Activated CD8-positive, alpha-beta memory T cell treated with anti-CD3 and anti-CD28 coated beads, Interleukin-2, amount 50 U/mL, for 1 hour (primary cell): ENCODE measurements around the gene GPR4.

Experiments
- DNase-seq: peaks from one replicate; pipeline ENCODE4 v3.0.0-alpha.2; 2020; ENCODE audit errors: extremely low read depth

The GPR4 gene

DNA sequence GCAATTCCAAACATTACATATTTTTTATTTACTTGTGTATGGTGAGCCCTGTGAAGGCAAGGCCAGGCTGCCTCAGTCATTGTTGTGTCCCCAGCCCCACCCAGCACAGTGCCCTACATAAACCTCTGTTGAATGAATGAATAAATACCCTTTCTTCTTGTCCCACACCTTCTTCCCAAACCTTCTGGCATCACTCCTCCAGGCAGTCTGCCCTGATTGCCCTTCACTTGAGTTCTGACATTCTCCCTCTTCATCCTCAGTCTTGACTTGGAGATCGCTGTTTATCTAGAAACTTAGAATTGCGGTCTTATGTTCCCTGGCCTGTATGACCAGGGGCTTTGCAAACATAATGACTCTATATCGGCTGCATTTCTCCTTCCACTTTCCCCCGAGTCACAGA is 12.2 kb downstream of the GPR4 start:
- no peak for DNase-seq

DNA sequence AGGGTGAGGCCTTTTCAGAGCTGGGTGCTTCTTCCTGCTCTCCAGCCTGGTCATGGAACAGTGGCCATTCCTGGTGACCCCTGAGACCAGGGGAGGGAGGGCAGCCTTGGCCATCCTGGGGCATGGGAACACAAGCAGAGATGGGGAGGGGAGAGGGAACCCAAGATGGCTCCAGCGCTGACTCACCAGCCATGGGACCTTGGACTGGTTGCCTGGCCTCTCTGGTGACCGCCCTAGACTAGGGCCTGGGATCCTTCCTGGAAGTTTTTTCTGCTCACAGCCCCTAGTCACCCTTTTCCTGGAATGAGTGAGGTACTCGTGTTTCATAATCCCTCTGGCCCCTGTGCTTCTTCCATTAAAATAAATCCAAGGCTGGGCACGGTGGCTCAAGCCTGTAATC is 14.1 kb downstream of the GPR4 start:
- DNase-seq = no peak

DNA sequence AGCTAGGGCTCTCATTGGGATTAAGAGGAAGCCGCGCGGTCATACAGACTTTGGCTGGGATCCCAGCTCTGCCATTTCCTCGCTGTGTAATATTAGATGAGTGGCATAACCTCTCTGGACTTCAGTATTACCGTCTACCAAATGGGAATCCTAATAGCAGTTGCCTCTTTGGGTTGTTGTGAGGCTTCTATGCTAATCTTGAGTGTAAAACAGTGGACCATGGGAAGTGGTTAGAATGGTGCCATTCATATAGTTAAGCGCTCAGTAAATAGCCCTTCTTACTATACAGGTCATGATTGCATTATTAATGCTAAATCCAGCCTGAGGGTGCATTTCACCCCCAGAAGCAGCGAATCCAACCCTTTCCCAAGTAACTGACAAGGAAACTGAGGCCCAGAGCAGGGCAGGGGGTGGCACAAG is 16.8 kb downstream of the GPR4 start:
- no peak for DNase-seq

DNA sequence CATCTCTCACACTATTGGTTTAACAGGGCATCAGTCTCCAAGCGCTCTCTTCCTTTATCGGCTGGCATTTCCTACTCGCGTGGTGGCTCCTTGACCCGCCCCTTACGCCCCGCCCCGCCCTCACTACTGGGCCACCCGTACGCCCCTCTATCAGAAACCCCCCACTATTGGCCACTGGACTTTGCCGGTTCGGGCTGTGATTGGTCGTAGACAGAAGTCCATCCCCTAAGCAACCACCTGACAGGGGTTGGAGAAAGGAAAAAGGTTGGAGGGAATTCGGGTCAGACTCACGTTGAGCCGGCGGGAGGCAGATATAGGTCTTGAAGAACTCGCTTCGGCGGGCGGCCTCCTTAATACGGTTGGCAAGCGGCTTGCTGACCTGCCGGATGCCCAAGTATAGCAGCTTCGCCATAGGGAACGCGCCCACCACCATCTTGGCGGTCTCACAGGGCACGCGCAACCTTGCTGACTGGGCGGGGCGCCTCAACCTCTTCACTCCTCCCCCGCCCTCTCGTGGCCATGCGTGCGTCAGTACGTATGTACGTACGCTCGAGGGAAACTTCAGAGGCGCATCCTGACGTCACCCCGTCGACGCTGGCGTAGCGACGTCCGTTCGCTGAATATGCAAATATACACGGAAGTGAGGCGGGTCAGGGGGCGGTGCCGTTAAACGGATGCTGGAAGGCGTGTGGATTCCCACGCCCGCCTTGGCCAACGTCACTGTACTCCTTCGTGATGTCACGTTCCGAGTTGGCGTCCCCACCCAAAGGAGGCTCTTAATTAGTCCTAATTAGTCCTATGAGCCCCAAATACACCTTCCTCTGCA is 17.5 kb downstream of the GPR4 start, which contains the start of gene OPA3:
Gene OPA3, minus strand, starts transcription at position 471 of the 826 bp plus-strand sequence. Its CDS starts 38 bp downstream, at position 433.
- peak; percentile 99 for DNase-seq

DNA sequence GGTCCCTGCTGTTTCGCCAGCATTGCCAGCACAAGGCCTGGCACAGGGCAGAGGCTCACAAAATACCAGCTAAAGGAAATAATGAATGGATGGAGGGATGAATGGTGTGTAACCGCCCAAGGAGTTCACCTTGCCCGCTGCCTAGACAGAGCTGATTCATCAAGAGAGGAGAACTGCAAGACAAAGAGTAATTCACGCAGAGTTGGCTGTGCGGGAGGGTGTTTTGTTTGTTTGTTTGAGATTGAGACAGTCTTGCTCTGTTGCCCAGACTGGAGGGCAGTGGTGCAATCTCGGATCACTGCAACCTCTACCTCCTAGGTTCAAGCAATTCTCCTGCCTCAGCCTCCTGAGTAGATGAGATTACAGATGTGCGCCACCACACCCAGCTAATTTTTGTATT is 20.4 kb downstream of the GPR4 start:
- no peak for DNase-seq

DNA sequence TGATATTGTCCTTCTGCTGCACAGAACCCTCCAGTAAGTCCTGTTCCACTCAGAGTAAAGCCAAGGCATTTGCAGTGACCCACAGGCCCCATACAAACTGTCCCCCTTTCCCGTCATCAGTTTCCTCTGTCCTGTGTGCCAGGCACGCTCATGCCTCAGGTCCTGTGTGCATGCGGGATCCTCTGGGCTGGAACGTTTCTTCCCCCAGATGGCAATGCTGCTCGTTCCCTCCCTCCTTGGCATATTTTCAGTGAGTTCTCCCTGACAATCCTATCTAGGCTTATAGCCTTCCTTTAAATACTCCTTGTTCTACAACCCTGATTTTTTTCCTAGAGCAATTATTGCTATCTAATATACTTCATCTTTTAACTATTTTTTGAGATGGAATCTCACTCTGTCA is 23.2 kb downstream of the GPR4 start:
- no peak for DNase-seq

DNA sequence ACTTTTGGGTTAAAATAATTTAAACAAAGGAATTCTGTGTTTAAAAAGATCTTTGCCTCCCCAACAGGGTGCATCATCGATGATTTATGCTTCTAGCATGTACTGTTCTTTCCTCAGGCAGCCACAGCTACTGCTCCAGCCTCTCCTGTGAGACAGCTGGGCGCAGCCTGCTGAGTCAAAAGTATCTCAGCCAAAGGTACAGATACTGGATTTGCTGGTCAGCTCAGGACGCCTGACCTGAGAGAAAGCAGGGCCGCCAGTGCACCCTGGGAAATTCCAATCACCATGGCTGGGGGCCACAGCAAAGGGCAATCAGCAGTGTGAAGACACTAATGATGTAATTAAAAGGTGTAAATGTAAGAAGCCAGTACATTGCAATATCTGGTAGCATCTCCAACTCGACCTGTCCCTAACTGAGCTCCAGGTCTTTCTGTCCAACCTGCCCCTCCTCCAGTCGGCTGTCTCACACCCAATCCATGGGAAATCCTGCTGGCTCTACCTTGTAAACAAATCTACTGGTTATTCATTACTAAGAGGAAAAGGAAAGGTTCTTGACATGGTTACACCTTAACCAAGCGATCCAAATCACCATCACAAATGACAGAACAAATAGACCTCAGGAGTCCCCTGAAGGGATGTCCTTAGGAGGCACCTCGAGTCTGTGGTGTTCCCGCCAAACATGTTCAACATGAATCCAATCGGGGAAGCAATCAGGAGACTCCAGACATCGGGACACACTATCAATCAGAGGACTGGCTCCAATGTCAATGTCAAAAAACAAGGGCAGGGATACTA is 24.7 kb downstream of the GPR4 start:
- no peak for DNase-seq

DNA sequence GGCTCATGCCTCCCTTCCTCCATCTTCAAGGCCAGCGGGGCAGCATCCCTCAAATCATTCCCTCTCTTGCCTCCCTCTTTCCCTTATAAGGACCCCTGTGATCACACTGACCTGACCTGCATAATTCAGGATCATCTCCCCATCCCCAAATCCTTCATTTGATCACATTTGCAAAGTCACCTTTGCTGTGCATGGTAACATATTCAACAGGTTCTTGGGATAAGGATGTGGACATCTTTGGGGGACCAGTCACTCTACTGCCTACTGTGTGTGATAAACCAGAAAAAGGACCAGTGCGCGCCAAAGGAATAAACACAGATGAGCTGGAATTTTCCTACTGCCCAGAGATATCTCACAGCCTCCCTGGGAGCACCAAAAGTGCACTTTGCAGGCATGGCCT is 25.3 kb downstream of the GPR4 start:
- DNase-seq = no peak

DNA sequence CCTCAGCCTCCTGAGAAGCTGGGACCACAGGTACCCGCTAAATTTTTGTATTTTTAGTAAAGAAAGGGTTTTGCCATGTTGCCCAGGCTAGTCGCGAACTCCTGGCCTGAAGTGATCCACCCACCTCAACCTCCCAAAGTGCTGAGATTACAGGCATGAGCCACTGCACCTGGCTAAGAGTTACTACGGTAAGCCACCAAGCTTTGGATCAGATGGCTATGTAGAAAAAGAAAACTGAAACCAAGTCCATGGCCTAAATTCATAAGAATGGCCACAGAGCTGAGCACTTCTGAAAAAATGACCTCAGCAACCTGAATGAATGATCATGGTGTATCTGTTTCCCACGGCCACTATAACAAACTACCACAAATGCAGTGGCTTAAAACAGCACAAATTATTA is 26.8 kb downstream of the GPR4 start:
- DNase-seq = no peak

DNA sequence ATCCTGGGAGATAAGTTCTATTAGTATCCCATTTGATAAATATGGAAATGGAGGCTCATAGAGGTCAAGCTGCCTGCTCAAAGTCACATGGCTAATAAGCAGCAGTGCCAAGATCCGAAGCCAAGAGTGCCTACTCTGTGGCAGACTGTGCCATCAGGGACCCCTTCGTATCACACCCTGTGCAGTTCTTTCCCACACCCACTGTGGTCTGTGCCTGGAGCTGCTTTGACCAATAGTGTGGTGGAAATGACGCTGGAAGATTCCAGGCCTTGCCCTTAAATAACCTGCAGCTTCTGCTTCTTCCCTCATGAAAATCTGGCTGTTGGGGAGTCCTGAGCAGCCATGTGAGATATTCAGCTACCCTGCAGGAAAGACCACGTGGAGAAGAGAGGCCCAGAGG is 27.5 kb downstream of the GPR4 start:
- DNase-seq = no peak

DNA sequence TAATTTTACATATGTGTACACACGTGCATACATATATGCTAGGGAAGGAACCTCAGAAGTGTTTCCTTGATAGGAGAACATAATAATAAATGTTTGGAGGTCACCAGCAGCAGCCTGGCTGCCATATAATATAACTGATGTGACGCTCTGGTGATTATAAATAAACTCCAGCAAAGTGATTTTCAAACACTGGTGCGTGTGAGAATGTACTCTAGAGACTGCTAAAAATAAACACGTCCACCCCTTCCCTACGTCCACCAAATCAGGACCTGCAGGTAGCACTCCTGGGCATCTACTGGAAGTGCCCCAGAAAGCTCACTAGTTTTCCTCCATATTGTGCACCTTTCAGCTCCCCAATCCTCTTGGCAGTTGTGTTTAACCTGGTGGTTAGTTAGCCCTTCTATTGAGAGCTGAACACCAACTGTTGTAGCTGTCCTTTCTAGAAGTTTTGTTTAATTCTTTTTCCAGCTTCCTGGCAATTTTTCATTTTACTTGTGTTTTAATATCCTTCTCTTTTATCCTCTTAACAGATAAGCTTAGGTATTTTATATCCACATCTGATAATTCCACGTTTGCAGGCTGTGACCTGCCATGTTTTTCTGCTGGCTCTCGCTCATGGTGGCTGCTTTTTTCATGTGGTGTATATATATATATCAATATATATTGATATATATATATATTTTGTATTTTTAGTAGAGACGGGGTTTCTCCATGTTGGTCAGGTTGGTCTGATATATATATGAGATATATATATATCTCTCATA is 30.4 kb downstream of the GPR4 start:
- no peak for DNase-seq

DNA sequence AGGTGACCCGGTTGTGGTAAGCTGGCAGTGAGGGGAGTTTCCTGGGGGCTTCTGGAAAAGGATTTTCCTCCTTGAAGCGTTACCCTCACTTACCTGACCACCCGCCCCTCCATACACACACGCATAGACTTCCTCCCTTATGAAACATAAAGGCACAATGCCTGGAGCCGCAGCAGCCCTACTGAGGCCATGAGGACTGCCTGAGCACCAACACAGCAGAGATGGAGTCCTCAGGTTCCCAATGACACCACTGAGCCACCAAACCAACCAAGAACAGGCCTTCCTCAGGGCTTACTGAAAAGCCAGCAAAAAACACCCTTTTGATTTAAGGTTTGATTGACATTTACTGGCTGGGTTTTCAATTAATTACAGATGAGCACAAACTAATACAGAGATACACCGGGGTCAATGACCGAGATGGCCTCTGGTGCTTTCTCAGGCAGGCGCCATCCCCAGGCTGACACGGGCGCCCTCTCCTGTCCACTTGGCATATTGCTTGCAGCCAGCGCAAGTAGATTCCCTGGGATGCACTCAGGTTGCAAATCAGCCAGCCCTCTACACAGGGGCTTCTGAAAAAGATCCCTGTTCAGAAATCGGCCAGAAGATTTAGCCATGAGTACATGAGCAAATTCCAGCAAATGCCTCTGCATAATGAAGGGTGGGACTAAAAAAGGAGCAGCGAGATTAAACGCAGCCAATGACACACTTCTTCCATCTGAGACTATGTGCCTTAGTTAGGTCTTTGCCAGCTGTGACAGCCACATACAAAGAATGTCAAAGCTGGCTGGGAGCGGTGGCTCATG is 32.2 kb downstream of the GPR4 start:
- no peak for DNase-seq

DNA sequence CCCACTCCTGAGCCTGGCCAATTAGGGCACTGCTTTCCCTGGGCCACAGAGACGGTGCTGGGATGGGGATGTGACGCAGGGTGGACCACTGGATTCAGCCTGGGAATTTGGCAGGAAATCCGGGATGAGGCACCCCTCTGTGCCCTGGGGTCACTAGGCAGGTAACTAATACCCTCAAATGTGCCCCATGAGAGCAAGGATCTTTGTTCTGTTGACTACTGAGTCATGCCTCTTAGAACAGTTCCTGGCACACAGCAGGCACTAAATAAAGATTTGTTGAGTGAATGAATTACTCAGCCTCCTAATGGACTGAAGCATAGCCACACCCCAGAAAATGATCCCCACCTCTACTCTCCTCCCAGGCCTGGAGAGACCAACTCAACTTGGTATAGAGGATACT is 33.3 kb downstream of the GPR4 start:
- DNase-seq = no peak

DNA sequence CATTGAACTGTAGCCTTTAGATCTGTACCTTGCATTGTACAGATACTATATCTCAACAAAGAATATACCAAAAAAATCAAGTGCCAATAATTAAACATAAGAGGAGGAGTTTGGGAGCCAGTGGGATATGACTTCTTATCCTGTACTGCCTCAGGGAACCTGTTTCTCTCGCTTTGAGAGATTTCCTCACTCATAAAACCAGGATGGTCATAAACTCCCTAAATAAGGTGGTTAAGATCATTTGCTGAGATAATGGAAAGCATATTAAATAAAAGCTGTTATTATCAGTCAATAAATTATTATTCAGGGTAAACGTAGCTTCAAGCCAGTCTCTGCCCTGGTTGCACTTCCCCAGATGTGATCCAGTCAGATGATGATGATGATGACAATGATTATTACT is 34.4 kb downstream of the GPR4 start:
- no peak for DNase-seq

DNA sequence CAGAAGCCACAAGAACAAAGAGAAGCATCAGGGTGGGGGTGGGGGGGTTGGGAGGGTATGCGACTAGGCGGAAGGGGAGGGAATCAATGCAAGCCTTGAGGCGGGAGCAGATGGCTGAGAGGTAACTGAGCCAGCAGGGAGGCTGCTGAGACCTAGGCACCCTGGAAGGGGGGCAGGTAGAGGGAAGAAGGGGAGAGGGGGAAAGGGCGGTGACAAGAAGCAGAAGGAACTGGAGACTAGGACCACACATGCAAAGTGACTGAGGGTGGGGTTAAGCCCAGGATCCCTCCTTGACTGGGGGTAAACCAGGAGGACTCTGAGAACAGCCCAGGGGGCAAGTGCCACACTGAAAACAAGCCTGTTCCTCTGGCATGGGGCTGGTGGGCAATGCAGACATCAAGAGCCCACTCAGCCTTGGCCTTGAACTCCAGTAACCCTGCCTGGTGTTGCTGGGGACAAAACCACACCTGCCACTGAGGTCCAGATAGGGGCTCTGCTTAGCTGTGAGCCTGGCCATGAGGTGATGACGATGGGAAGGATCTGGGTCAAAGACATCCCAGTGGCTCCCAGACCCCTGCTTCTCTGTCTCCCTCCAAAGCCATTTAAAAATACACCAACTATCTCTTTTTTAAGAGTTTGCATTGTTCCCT is 37.8 kb downstream of the GPR4 start:
- no peak for DNase-seq

DNA sequence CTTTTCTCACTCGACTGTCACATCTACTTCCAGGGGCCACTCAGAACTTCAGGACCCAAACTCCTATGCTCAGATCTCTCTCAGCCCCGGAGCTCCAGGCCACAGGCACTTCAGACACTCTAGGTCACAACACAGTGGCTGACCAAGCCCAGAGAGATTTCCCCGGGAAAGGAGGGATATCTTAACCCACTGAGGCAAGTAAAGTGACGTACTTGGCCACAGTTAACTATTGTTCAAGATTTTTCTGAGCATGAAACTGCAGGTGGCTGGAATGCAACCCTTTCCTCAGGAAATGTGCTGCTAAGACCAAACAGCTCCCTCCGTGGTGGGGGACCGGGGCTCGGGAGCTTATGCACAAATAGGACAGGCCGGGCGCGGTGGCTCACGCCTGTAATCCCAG is 41.3 kb downstream of the GPR4 start:
- no peak for DNase-seq

DNA sequence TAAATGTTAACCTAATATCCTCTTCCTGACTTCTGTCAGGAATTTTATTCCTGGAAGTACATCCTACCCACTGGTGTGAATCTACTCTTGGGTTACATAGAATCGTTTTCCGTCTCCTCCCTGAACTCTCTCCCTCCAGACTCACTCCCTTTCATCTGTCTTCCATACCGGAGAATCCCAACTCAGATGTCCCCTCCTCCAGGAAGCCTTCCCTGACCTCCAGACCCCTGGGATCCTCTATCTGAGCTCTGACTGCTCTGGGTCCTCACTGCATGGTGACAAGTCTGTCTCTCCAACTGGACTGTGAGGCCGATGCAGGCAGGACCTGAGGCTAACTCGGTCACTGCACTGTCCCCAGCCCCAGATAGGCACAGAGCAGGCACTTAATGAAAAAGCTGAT is 42.0 kb downstream of the GPR4 start:
- no peak for DNase-seq

DNA sequence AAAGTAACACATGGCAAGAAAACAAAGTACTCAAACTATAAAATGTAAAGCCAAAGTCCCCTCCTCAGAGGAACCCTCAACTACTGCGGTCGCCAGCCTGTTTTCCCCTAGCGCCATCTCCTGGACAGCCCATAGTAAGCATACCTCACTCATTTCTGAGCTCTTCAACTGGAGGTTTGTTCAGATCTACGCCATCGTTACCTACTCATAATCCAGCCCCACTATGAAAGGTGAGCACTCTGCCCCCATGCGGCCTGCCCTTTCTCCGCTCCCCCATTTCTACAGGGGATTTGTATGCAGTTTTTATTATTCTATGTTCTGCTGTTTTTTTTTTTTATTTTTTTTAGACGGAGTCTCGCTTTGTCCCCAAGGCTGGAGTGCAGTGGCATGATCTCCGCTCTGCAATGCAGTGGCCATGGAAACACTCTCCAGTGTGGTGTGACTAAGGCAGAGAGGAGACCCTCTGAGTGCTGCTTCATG is 43.6 kb downstream of the GPR4 start:
- peak; percentile 43 for DNase-seq

DNA sequence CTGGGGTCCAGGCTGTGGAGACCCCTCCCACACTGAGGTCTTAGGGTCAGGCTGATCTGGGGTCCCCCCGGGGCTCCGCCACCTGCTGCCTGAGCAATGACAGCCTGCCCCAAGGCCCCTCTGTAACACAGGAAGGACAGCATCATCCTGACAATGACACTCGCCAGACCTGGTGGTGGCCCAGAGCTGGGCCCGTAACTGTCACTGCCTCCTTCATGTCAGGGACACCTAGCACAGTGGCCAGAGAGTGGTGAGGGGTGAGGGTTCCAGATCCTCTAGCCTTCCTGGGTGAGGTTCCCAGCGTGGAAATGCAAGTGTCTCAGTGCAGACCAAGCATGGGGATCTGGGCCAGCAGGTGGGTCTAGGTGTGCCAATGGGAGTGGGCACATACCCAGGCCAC is 45.2 kb downstream of the GPR4 start:
- no peak for DNase-seq

DNA sequence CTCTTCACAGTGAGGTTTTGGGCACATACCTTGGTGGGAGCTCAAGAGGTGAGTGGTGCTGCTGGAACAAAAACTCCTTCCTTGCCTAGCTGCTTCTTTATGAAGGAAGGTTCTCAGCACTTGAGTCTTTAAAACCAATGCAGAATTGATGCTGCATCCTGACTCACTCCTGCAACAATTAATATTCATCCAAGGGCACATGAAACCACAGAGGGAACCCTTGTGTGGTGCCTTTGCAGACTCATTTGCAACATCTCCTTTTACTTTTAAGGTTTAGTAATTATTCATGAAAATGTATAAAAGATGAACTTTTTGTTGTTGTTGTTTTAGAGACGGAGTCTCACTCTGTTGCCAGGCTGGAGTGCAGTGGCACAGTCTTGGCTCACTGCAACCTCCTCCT is 47.5 kb downstream of the GPR4 start:
- no peak for DNase-seq

DNA sequence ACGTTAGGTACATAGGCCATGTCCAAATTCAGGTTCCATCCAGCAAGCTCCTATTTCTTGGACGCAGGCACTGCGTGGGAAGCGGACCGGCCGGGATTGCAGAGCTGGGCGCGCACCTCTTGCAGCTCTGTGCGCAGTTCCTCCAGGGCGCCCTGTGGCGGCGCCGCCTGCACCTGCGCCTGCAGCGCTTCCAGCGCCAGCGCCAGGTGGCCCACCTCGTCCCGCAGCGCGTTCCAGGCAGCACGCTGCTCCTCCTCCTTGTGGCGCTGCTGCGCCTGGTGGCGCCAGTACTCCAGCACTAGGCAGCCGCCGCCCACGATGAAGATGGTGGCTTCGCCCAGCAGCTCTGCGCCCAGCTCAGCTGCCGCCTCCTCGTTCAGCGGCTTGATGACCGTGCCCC is 48.5 kb downstream of the GPR4 start:
- no peak for DNase-seq
